ENCODE measurements around the gene FKBP2. TPM values are rescaled to one million over a fixed set of nuclear protein-coding genes. Genes with fewer than 3 reads are reported as not detected.

Gene FKBP2
- total RNA-seq, 6 experiments from 2014 or later, result 54.1 to 95.6 (median 73.1) TPM

GRCh38 chr11:64252003-64252872 is 11.3 kb downstream of the FKBP2 start:
- Mint-ChIP-seq H3K9me3 (no peaks in the 10 kb centered on the region), H3K27ac (peak overlapping the region; percentile 88), H3K4me1 (ENCODE audit: low read depth) (peaks cover 19% of the 10 kb centered on the region), H3K27me3 (ENCODE audit: insufficient read depth) (no peaks in the 10 kb centered on the region; the same call in none of the 2 replicates), H3K36me3 (ENCODE audit: low read depth) (no peaks in the 10 kb centered on the region), H3K4me3 (peak overlapping the region; percentile 91)
- TF ChIP-seq CTCF (IDR thresholded peaks at IDR 0.05), result peak; percentile 80
- DNase-seq, result no peak

GRCh38 chr11:64253043-64253442 is 12.1 kb downstream of the FKBP2 start:
- no peak for TF ChIP-seq CTCF (IDR thresholded peaks at IDR 0.05)
- Mint-ChIP-seq H3K9me3 (no peaks in the 10 kb centered on the region), H3K4me3 (peak overlapping the region; percentile 91), H3K27me3 (ENCODE audit: insufficient read depth) (peaks cover 2% of the 10 kb centered on the region), H3K4me1 (ENCODE audit: low read depth) (peaks cover 13% of the 10 kb centered on the region), H3K36me3 (ENCODE audit: low read depth) (peaks cover 6% of the 10 kb centered on the region; the same call in 1 of the 2 replicates), H3K27ac (peak overlapping the region; percentile 57)
- no peak for DNase-seq

GRCh38 chr11:64253481-64253880 is 12.6 kb downstream of the FKBP2 start:
- H3K9me3 Mint-ChIP-seq, result no peaks in the 10 kb centered on the region
- TF ChIP-seq CTCF (IDR thresholded peaks at IDR 0.05), result no peak
- peaks cover 2% of the 10 kb centered on the region for H3K27me3 Mint-ChIP-seq (ENCODE audit: insufficient read depth)
- no peak for DNase-seq
- peak overlapping the region; percentile 91 for H3K4me3 Mint-ChIP-seq
- H3K27ac Mint-ChIP-seq, result peak overlapping the region; percentile 57; the same call in 1 of the 2 replicates
- H3K4me1 Mint-ChIP-seq (ENCODE audit: low read depth), result peaks cover 12% of the 10 kb centered on the region
- H3K36me3 Mint-ChIP-seq (ENCODE audit: low read depth), result peaks cover 6% of the 10 kb centered on the region; the same call in 1 of the 2 replicates

DNA sequence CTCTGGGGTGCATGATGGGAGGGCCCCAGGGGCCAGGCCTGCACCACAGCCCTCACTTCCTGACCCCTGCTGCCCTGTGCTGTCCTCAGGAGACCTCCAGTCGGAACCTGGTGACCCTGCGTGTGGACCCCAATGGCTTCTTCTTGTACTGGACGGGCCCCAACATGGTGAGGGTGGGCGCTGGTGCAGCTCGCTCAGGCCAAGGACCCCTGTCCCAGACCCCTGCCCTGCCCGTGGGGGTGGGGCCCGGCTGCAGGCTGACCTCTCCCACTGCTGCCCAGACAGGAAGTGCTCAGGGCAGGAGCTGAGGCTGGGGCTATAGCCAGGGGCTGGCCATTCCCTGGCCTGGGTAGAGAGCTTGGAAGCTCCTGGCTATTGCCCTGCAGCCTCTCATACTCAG is 13.4 kb downstream of the FKBP2 start:
- DNase-seq, result no peak
- no peak overlapping the region for H3K4me3 Mint-ChIP-seq

More for the DNA sequence above, 13.4 kb downstream of the FKBP2 start:
- Mint-ChIP-seq H3K4me1 (ENCODE audit: low read depth) (peaks cover 12% of the 10 kb centered on the region), H3K9me3 (no peaks in the 10 kb centered on the region), H3K27me3 (ENCODE audit: insufficient read depth) (peaks cover 2% of the 10 kb centered on the region), H3K27ac (no peak overlapping the region), H3K36me3 (ENCODE audit: low read depth) (peaks cover 8% of the 10 kb centered on the region)
- TF ChIP-seq CTCF (IDR thresholded peaks at IDR 0.05), result no peak

Measured in HFFc6 (cell line).